ENCODE measurements around the gene LRIG1.
A peak's percentile ranks its signal among the peaks of the same experiment; 100 is the strongest.

The LRIG1 gene

DNA sequence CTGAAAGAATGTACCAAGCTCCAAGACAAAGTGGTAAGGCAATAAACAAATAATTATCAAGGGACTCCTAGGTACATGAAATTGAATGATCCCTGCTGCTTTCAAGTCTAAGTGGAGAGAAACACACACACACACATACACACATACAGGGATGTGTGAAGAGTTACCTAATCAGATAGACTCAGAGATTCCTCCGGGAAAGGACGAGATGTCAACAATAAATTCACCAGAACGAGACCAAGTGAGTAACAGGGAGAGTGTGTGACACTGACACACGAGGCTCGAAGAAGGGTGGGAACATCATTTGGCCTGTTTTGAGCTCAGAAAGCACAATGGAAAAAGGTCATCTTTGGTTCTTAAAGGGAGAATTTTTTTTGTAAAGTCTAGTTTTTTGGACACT is 13.4 kb downstream of the LRIG1 start:
- no peak for DNase-seq (ENCODE audit: low read depth in 2 of 2)

- no peak for DNase-seq (ENCODE audit: low read depth in 2 of 2)
Measured at GRCh38 chr3:66486646-66487045, 14.2 kb downstream of the LRIG1 start.

DNA sequence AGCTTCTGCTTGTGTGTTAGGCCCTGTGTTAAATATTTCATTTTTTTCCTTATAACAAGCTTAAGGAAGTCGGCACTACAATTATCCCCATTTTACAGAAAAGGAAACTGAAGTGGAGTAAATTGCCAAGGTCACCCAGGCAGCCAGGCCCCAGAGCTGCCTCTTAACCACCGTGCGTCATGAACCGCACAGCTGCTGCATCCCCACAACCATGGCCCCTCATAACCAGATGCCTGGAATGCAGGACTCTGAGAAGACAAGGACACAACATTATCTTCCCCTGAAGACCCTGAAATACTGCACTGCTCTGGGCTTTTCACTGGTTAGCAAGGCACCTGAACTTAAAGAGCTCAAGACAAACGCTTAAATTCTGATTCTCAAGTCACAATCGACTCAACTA is 14.6 kb downstream of the LRIG1 start:
- no peak for DNase-seq (ENCODE audit: low read depth in 2 of 2)

DNA sequence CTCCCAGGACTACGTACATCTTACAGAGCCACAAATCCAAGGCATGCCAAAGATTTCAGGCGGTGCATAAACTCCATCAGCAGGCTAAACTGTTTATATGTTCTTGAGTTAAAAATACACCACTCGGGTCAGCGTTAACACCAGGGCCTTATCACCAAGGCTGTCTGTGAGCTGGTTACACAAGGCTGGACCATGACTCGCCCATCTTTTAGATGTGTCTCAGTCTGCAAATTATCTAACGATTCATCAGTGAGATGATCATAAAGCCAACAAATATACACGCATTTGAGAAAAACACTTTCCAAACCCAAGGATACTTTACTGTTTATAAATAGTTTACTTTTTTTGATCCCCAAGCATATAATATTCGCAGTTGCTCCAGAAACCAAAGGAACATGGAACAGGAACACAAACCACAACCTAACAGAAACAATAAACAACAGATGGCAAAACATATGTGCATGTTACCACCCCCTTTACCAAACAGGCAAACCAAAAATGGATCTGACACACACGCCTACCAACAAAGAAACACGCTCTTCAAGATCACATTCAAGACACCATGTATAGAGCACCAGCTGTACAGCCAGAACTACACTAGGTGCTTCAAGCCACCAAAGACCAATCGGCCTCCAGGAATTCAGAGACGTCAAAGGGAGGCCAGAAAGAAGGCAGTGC is 15.4 kb downstream of the LRIG1 start:
- DNase-seq (ENCODE audit: low read depth in 2 of 2) = no peak

DNA sequence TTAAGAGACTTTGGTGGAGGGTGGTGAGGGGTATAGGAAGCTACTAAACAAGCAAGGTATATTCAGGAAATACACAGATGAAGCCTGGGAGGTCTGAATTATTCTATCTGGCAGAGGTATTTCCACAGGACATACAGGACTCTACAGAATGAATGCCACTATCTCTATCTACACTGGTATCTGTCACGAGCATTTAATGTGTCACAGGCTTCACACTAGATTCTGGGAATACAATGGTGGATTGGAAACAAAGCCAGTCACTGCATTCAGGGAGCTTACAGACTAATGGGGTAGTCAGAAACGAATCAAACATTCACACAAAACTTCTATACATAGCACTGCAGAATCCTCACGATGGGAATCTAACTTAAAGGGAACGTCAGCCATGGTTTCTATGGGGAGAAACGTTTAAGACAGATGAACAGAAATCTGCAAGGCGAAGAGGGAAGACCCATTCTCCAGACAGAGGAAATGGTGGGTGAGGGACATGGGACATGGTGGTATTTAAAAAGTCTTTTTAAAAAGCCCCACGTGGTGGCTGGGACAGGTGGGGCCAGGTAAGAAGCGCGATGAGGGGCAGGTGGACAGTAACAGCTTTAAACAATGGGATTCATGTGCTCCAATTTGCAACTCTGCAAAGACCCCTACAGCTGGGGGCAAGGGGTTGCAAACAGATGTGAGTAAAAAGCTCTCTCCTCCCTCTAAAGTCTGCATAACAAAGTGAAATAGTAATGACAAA is 16.5 kb downstream of the LRIG1 start:
- DNase-seq (ENCODE audit: low read depth in 2 of 2) = no peak

DNA sequence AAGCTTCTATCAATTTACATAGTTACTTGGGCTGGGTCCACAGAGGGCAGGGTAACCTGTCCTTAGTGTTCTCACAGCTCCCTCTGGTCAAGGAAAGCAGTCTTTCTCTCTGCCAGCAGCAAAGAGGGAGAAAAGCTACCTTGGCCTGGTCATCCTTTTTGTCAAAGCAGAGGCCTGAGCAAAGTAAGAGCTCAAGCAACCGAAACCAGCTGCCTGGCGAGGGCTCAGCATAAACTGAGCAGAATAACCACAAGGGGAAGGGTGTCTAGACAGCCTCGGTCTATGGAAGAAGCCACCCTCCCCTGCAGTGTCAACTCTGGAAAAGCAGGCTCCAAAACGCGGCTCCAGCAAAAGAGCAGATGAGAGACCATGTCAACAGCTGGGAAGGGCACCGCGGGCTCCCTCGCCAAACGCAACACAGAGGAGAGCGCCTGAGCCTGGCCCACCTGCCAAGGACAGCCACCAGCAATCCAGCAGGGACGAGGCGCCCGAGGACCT is 17.4 kb downstream of the LRIG1 start:
- no peak for DNase-seq (ENCODE audit: low read depth in 2 of 2)

DNA sequence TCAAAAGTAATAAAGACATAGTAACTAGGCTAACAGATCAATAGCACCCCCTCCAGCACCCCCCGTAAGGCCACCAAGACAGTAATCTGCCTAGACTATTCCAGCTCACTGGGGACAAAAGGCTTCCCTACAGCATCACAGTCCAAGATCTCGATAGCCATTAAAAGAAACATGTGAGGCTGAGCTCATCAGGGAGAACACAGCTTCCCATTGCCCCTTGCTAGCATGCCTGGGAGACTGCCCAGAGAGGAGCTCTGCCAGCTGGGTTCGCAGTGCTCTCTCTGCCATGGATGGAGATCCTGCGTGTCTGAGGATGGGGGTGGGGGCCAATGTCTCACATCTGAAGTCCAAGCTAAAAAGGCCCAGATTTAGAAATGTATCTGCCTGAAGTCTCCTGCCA is 17.8 kb downstream of the LRIG1 start:
- no peak for DNase-seq (ENCODE audit: low read depth in 2 of 2)

GRCh38 chr3:66482018-66482404 is 18.8 kb downstream of the LRIG1 start:
- no peak for DNase-seq (ENCODE audit: low read depth in 2 of 2)

GRCh38 chr3:66481071-66482017 is 19.5 kb downstream of the LRIG1 start:
- no peak for DNase-seq (ENCODE audit: low read depth in 2 of 2)

GRCh38 chr3:66480666-66481065 is 20.2 kb downstream of the LRIG1 start:
- no peak for DNase-seq (ENCODE audit: low read depth in 2 of 2)

DNA sequence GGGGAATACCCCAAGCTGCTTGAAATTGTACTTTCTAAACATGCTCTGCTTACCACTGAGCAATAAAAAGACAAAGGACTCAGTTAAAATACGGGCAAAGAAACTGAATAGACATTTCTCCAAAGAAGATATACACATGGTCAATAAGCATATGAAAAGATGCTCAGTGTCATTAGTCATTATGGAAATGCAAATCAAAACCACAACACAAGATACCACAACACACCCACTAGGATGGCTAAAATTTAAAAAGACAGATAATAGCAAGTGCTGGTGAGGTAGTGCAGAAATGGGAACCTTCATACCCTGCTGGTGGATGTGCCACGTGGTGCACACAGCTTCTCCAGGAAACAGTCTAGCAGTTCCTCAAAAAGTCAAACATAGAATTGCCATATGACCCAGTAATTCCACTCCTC is 21.3 kb downstream of the LRIG1 start:
- no peak for DNase-seq (ENCODE audit: low read depth in 2 of 2)

DNA sequence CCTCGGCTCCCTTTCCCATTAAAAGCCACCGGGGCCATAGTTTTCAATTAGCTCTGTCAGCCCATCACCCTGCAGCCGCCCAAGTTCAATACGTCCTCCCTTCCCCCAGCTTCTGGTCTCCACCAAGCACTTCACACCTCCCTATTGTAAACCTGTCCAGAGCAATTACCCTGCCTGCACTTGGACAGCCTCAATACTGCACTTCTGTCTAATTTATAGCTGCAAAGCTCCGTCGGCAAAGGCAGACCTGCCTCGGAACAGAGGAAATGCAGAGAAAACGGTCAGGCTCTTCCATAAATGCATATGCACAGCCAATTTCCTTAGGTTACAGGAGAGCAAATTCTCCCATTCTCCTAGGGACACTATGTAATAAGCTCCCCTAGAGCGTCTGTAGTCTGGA is 21.9 kb downstream of the LRIG1 start:
- DNase-seq (ENCODE audit: low read depth in 2 of 2) = no peak

GRCh38 chr3:66477856-66478255 is 23.0 kb downstream of the LRIG1 start:
- no peak for DNase-seq (ENCODE audit: low read depth in 2 of 2)

- DNase-seq (ENCODE audit: low read depth in 2 of 2) = no peak
Measured at GRCh38 chr3:66476852-66477381, 23.9 kb downstream of the LRIG1 start.

GRCh38 chr3:66475386-66476020 is 25.3 kb downstream of the LRIG1 start:
- no peak for DNase-seq (ENCODE audit: low read depth in 2 of 2)

- DNase-seq (ENCODE audit: low read depth in 2 of 2) = peak in 1 of 2 donors; percentile 31
Measured at GRCh38 chr3:66473692-66474091, 27.1 kb downstream of the LRIG1 start.

DNA sequence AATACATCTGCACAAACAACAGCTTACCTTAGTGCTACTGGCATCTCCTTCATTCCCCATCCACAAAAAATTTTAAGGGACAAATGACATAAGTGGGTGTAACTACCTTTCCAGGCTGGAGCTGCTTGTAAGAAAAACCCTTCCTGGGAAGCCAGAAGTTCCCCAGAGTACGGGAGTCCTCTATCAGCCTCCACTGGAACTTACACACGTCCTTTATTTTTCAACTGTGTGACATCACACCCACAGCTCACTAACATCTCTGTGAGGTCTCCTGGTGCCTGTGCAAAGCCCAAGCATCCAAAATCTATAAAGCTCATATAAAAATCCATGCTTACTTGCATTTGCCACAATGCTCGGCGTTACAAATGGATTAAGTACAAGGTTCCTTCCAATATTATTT is 27.6 kb downstream of the LRIG1 start:
- no peak for DNase-seq (ENCODE audit: low read depth in 2 of 2)

GRCh38 chr3:66472313-66473134 is 28.3 kb downstream of the LRIG1 start:
- DNase-seq (ENCODE audit: low read depth in 2 of 2) = no peak

GRCh38 chr3:66470956-66471686 is 29.7 kb downstream of the LRIG1 start:
- no peak for DNase-seq (ENCODE audit: low read depth in 2 of 2)

DNA sequence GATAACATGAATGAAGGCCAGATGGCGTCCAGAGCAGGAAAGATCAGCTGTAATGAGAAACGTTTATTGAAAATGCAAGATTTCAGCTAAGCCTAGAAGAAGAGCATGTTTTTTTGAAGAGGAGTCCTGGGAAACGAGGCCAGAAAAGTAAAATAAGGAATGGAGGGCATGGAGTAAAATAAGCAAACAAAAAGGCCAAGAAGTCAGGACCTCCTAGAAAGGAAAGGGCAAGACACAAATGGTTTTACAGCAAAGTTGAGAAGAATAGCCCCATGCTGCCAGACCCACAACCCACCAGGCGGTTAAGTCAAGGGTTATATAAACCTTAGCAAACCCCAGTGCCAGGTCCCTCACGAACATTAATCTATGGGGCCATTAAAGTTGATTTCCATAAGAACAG is 30.5 kb downstream of the LRIG1 start:
- DNase-seq (ENCODE audit: low read depth in 2 of 2) = no peak
